Measurements from ENCODE around the gene OLFM1. TPM values are rescaled to one million over a fixed set of nuclear protein-coding genes. Genes with fewer than 3 reads are reported as not detected.

The OLFM1 gene
- total RNA-seq, 4 donors from 2014 or later, result 5.3 to 15.0 (median 8.6) TPM

- intact Hi-C loops (cut with DNase I; ENCODE audit: low total_unique reads), result no loop called here
- H3K4me3 ChIP-seq (ENCODE audit: low read depth, poor library complexity, severe bottlenecking), result no peak overlapping the region
- WGBS, 2 donors, result 77 to 80% methylated on average over 5 of the region's 5 CpGs
- TF ChIP-seq POLR2A (IDR thresholded peaks at IDR 0.05), result no peak
- no peak for TF ChIP-seq CTCF (IDR thresholded peaks at IDR 0.05)
- DNase-seq (ENCODE audit: low spot score in 2 of 2), result no peak
Measured at GRCh38 chr9:135090547-135090946, 3.1 kb downstream of the OLFM1 start.

DNA sequence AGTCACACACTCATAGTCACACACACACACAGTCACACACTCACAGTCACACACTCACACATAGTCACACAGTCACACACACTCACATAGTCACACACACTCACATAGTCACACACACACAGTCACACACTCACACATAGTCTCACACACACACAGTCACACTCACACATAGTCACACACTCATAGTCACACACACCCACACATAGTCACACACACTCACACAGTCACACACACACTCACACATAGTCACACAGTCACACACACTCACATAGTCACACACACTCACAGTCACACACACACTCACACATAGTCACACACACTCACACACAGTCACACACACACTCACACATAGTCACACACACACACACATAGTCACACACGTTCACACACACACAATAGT is 4.1 kb downstream of the OLFM1 start:
- intact Hi-C loops (cut with DNase I; ENCODE audit: low total_unique reads), result no loop called here
- 83 to 84% methylated on average over 1 of the region's 1 CpG for WGBS, 2 donors

GRCh38 chr9:135093111-135093510 is 5.6 kb downstream of the OLFM1 start:
- H3K4me3 ChIP-seq (ENCODE audit: low read depth, poor library complexity, severe bottlenecking), result no peak overlapping the region
- no peak for DNase-seq (ENCODE audit: low spot score in 2 of 2)
- intact Hi-C loops (cut with DNase I; ENCODE audit: low total_unique reads), result no loop called here
- TF ChIP-seq CTCF (IDR thresholded peaks at IDR 0.05) (no peak), POLR2A (IDR thresholded peaks at IDR 0.05) (no peak)
- WGBS, 2 donors, result 66 to 77% methylated on average over 5 of the region's 5 CpGs

More for the DNA sequence above, 4.1 kb downstream of the OLFM1 start:
- no peak overlapping the region for H3K4me3 ChIP-seq (ENCODE audit: low read depth, poor library complexity, severe bottlenecking)
- no peak for DNase-seq (ENCODE audit: low spot score in 2 of 2)
- TF ChIP-seq CTCF (IDR thresholded peaks at IDR 0.05), result no peak
- no peak for TF ChIP-seq POLR2A (IDR thresholded peaks at IDR 0.05)

DNA sequence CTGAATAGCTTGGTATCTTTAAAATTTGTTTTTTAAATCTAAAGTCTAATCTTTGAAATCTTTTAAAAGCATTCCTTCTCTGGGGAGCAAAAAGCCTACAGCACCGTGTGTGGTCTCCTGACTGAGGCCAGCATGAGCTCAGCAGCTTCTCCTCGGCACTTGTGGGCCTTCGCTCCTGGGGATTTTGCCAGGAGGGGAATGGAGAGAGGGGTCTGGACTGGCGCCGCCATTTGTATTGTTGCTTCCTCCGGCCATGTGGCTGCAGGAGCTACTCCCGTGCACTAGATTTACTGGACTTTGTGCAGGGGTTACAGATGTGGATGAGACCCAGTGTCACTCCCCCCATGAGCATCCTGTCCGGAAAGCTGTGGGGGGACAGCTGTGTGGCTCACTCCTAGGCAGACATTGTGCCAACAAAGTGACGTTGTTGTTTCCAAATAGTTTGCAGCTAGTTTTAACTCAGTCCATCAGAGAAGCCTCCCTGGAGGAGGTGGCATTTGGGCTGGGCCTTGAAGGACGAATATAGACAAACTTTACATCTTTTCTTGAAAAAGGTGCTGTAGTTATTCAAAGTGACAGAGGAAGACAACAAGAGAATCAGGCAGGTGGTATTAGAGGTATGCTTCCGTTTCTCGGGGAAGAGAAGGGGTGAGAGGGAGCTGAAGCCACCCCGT is 6.6 kb downstream of the OLFM1 start:
- intact Hi-C loops (cut with DNase I; ENCODE audit: low total_unique reads), result no loop called here
- no peak for DNase-seq (ENCODE audit: low spot score in 2 of 2)
- 84 to 87% methylated on average over 13 of the region's 13 CpGs for WGBS, 2 donors
- TF ChIP-seq CTCF (IDR thresholded peaks at IDR 0.05) (no peak), POLR2A (IDR thresholded peaks at IDR 0.05) (no peak)
- H3K4me3 ChIP-seq (ENCODE audit: low read depth, poor library complexity, severe bottlenecking), result no peak overlapping the region

- no peak for DNase-seq (ENCODE audit: low spot score in 2 of 2)
- TF ChIP-seq CTCF (IDR thresholded peaks at IDR 0.05) (no peak), POLR2A (IDR thresholded peaks at IDR 0.05) (no peak)
- 50 to 65% methylated on average over 9 of the region's 9 CpGs for WGBS, 2 donors
- intact Hi-C loops (cut with DNase I; ENCODE audit: low total_unique reads), result no loop called here
- no peak overlapping the region for H3K4me3 ChIP-seq (ENCODE audit: low read depth, poor library complexity, severe bottlenecking)
Measured at GRCh38 chr9:135095470-135096407, 8.3 kb downstream of the OLFM1 start.

Measured in lower leg skin (tissue), 4 donors.